UCSD-AML1 (cell line): ENCODE measurements around the gene PGAM1.
"Not testable (repeated sequence)": the region's sequence is repeated elsewhere in the genome, so short reads cannot be mapped to it uniquely, and the experiment has no call there.

Source experiments
- DNase-seq: peaks from one replicate; lab custom pipeline; 2025; ENCODE audit not compliant: unreplicated experiment; lab: John Stamatoyannopoulos, UW

PGAM1 gene

DNA sequence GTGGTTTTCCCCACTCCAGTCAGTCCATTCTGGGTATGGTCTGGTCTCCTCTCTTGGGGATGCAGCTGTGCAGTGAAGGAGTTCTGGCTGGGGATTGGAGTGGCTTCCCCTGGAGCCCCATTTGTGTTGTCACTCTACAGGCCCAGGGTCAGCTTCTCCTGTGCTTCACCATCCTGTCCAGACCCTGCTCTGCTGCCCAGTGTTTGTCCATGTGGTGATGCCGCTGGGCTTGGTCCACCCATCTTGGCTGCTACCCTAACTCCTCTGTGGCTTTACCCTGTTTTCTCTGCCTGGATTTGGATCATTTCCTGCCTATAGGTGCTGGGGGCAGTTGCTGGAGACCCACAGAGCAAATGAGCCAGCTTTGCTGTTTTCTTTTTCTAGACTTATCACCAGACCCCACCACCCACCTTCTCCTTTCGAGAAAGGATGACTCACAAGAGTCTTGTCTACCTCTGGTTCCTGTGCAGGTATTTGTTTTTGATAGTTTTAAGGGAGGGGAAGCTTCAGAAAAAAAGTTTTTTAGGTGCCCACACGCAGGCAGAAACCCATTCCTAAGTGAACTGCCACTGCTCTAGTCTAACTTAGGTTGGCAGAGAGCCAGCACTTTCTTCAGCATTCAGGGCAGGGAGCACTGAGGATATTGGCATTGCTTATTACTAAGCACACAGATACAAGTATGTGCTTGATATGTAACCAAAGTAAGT, 28.5 kb downstream of the PGAM1 start:
- no peak for DNase-seq

DNA sequence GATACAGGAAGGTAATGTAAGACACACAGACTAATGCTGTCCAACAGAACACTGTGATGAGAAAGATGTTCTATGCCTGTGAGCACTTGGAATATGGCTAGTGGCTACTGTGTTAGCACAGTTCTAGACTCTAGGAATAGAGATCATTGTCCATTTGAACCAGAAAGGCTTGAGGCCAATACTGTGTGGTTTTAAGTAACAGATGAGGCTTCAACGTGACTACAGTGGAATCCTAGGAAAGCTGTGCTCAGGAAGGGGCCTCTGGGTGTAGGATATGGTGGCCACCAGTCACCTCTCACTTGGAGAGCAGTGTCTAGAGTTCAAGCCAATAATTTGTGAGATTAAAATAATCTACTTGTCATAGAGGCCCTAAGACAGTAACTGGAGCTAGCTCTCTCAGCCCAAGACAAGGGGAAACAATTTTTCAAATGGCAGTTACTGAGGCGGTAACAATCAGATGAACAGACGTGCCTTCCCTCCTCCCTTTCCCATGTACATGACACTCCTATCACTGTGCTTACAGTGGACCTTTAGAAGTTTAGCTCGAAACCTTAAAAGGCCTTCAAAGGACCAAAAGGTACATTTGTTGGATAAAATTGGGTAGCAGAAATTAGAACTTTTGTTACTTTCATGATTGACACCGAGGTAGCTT, 30.2 kb downstream of the PGAM1 start:
- no peak for DNase-seq

DNA sequence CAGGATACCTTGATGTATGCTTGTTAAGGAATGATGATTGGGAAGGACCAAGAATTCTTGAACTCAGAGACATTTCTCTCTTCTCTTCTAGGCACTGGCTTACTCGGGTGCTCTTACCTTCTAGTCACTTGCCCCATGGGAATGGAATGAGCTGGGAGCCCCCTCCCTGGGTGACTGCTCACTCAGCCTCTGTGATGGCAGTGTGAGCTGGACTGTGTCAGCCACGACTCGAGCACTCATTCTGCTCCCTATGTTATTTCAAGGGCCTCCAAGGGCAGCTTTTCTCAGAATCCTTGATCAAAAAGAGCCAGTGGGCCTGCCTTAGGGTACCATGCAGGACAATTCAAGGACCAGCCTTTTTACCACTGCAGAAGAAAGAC, 30.7 kb downstream of the PGAM1 start:
- DNase-seq = no peak

DNA sequence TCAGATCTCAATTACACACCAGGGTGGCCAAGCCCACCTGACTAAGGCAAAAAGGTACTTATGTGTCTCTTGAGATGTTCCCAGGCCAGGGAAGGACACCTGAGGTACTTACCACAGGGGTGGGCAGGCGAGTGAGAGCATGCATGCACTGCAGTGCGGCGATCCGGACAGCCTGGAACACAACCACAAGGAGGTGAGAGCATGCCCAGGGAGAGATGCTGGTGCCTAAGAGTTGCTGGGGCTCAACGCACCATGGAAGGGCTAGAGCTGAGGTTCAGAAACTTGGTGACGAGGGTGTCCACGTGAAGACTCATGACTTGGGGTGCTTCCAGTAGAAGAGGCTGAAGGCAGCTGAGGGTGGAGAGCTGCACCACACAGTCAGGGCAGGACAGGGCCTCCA, 33.1 kb downstream of the PGAM1 start:
- no peak for DNase-seq

DNA sequence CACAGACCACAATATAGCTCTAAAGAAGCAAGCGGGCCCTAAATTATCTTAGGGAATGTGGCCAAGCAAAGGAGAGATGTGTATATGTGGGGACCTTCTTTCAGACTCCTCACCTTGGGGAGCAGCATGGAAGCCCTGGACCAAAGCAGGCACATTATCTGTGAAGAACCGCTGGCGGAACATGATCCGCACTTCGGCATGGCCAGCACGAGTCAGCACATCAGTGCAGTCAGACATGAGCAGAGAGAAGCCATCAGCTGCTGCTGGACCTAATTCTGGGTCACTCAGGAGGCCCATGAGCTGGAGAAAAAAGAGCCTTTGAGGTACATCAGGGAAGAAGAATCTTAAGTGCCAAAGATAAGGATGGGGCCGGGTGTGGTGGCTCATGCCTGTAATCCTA, 33.9 kb downstream of the PGAM1 start:
- no peak for DNase-seq

DNA sequence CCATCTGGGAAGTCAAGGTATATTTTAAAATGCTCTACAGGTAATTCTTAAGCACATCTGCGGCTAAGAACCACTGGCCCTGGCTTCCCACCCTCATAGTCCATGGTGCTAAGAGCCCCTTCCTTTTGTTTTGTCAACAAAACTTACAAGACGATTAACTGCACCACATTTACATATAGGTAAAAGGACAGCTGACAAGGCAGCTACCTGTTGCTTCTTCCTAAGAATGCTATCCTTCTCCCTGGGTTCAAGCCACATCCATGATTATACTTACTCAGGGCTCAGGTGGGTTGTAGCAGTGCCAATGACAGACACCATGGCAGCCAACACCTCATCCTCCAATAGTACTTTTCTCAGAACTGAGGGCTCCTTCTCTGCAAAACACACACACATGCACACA, 36.3 kb downstream of the PGAM1 start:
- no peak for DNase-seq

DNA sequence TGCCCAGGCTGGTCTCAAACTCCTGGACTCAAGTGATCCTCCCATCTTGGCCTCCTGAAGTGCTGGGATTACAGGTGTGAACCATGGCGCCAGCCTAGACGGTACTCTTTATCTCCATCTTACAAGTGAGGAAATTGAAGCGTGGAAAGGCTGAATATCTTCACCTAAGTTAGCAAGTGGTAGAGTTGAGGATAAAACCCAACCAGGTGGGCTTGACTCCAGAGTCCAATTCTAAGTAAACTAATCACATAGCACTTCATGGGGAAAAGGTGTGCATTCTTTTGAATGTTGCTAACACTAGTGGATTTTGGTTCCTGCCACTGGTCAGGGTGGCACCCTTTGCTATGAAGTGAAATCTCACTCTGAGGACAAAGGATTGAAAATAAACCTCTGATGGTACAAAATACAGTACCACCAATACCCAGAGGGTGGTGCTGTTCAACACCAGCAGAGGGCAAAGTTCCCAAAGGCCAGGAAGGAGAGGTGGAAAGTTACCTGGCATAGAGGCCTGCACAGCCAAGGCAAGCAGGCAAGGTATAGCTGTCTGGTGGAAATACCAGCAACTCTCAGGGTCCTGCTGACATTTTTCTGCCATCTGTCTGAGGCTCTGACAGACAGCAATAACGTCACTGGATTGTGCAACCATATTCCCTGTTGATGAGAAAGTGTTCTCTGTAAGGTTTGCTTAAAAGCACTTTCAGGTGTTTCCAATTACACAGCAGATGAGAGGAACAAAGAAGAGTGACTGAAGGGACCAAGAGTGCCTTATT, 37.6 kb downstream of the PGAM1 start:
- peak; percentile 31 for DNase-seq

DNA sequence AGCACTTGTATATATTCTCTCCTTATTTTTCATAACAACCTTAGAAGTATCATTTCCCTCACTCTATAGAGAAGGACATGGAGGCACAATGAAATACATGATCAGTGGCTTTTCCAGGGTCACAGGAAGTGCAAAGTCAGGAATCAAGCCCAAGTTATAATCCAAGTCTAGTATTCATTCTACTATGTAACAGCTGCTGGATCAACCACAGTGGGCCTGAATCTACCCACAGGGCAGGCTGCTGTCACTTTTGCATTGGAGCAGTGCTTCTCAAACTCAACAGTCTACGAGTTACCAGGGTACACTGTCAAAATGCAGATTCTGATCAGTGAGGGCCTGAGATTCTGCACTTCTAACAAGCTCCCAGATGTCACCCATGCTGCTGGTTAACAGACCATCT, 38.2 kb downstream of the PGAM1 start:
- DNase-seq = no peak

DNA sequence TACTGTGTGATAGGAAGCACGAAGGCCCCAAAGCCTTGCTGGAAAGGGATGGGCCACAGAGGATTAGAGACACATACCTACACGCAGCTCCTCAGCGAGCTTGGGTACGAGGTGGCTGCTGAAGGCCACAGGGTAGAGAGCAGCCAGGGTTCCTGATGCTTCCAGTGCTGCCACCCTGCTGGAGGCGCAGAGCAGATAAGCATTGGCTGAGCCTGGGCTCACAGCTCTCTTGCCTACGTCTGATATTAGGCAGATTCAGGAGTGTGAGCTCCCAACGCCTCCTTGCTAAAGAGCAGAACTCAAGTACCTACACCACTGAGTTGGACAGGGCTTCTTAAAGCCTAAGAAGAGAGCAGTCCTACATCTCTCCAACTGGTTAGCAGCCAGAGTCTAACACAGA, 40.0 kb downstream of the PGAM1 start:
- no peak for DNase-seq

DNA sequence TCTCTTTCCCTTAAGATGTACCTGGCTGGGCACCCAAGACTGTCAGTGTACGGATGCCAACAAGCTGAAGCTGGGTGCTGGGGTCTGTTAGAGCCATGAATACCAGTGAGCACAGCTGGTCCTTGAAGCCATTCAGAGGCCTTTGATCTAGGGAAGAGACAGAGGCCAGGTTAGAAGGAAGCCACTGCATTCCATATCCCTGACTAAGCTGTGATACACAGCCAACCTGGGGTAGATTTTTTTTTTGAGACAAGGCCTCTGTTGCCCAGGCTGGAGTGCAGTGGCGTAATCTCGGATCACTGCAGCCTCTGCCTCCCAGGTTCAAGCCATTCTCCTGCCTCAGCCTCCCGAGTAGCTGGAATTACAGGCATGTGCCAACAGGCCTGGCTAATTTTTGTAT, 40.8 kb downstream of the PGAM1 start:
- DNase-seq = no peak

DNA sequence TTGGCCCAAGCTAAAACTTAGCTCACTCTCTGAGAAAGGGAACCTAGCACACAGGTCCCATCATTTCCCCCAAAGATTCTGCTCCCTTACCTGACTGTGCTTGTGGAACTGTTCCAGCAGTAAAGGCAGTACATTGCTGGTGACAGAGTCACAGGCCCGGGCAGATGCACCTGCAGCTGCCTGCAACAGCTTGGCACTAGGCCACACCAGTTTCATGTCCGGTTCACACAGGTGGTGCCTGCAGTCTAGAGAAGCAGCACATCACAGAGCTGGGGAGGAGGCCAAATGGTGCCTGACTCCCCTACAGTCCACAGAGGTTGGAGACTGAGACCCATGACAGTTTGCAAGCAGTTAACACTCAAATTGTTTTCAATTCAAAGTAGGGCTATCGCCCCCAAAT, 42.2 kb downstream of the PGAM1 start:
- no peak for DNase-seq

DNA sequence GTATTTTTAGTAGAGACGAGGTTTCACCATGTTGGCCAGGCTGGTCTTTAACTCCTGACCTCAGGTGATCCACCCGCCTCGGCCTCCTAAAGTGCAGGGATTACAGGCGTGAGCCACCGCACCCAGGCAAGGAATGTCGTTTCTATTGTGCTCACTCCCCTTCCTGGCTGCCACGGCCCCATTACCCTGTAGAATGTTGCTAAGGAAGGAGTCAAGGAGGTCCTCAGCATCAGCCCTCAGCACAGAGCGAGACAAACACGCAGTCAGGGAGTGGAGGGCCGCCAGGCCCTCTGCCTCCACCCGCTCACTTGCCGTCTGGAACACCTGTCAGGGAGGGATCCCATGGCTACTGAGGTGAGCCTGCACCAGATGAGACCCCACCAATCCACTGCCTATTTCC, 42.8 kb downstream of the PGAM1 start:
- not testable (repeated sequence) for DNase-seq

DNA sequence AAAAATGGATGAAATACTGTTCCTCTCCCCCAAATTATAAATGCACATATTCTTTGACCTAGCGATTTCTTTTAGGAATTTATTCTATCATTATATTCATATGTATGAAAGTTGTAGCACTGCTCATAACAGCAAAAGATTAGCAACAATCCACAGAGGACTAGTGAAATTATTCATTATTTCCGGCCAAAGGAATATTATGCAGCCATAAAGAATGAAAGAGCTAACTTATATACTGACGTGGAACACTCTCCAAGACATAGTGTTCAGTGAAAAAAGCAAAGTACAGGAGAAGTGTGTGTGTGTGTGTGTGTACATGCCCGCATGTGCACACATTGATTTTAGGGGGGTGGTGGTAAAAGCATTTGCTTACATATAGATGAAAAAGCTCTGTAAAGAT, 48.9 kb downstream of the PGAM1 start:
- DNase-seq = no peak

DNA sequence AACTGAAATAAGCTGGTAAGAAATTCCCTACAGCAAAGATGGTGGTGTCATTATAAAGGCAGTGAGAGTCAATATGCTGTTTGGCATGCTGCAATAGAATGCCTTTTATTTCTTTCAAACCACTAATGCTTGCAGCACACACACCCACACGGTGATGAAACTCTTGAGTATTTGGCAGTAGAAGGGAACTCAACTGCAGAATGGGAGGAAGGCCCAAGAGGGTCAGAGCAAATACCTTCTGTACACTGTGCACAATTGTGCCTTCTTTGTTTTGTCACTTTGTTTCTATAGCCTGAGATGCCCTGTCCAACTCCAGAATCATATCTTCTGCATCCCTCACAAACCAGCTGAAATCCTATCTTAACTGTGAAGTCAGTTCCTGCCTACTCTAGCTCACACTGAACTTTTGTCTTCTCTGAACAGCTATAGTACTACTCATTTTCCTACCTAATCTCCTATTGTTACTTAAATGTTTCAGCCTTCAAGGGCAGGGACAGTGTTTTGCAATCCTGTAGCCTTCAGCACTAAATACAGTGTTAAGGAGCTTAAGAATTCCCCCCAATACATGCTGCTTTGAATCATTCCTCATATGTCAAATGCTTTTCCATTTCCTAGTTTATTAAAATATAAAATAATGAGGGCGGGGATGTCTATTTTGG, 50.1 kb downstream of the PGAM1 start:
- no peak for DNase-seq

DNA sequence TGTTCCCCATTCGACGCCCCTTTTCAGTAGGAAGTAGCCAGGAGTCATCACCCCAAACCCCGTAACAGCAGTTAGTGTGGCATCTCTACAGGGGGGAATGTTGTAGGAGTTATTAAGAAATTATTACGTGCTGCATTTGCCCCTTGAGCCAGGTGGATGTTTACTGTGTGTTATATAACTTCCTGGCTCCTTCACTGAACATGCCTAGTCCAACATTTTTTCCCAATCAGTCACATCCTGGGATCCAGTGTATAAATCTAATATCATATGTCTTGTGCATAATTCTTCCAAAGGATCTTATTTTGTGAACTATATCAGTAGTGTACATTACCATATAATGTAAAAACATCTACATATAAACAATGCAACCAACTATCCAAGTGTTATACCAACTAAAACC, 53.4 kb downstream of the PGAM1 start:
- not testable (repeated sequence) for DNase-seq

DNA sequence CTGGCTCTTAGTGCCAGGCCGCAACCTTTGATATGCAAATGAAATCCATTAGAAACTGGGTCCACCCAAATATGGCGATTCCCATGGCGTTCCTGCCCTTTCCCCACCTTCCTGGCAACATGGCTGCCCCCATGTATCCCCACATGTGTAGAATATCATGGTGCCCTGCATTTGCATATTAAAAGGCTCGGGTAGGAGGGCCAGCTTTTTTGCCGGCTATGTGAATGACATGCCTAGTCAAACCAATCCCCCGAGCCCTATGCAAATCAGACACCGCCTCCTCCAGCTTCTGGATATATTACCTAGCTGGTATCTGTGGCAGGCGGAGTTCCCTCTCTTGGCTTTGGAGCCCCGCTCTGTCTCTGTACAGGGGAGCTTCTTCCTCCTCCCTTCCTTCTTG, 53.9 kb downstream of the PGAM1 start:
- no peak for DNase-seq

DNA sequence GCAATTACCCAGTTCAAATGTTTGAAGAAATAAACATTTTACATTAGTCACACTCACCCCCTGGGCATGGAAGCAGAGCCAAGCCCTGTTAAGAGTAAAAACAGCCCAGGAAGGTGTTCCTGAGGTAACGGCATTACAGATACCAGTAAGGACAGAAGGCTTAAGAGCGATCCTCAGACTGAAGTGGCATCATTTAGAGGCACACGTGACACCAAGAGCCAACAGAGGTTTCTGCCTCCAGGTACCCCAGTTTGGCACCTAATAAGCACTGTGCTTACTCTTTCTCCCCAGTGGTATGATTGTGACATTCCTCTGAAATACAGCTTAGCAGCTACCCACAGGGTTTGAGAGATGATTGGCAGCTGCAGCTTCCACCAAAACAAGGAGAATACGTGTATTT, 55.1 kb downstream of the PGAM1 start:
- no peak for DNase-seq

DNA sequence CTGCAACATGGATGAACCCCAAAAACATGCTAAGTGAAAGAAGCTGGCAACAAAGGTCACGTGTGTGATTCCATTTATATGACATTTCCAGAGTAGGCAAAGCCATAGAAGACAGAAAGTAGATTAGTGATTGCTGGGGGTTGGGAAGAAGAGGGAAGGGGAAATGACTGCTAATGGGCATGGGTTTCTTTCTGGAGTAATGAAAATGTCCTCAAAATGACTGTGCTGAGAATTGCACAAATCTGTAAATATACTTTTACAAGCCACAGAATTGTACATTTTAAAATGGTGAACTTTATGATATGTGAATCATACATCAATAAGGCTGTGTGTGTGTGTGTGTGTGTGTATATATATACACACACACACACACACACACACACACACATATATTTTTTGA, 56.4 kb downstream of the PGAM1 start:
- no peak for DNase-seq
